OCI-LY1 (cell line): ENCODE measurements around the gene FCN1.

ENCODE experiments used
- H2AFZ ChIP-seq: fragments of 200-600 bp; sonication (generic), shearing (Covaris generic); 2 replicates; pipeline ENCODE4 v1.6.0; 2014; ENCODE audit warnings: antibody characterized with exemption, mild to moderate bottlenecking, low read length
- H3F3A ChIP-seq: fragments of 200-600 bp; sonication (generic), shearing (Covaris generic); 2 replicates; pipeline ENCODE4 v1.6.0; 2014; ENCODE audit warnings: mild to moderate bottlenecking, antibody characterized with exemption, low read length, moderate library complexity; ENCODE audit not compliant: insufficient read depth
- H3K27ac ChIP-seq: fragments of 200-600 bp; sonication (generic); 2 replicates; pipeline ENCODE4 v1.5.1; 2014; ENCODE audit warnings: low read length, mixed run types, mild to moderate bottlenecking, low read depth; ENCODE audit not compliant: poor library complexity, severe bottlenecking
- H3K27me3 ChIP-seq: fragments of 200-600 bp; sonication (generic); 2 replicates; pipeline ENCODE4 v1.6.0; 2014; ENCODE audit warnings: antibody characterized with exemption, mild to moderate bottlenecking, low read length, moderate library complexity; ENCODE audit not compliant: insufficient read depth
- H3K36me3 ChIP-seq: fragments of 200-600 bp; sonication (generic); 2 replicates; pipeline ENCODE4 v1.6.1; 2014; ENCODE audit warnings: mild to moderate bottlenecking, antibody characterized with exemption, low read length, moderate library complexity, mixed read lengths; ENCODE audit not compliant: insufficient read depth
- H3K4me1 ChIP-seq: fragments of 200-600 bp; sonication (generic); 2 replicates; pipeline ENCODE4 v1.5.1; 2014; ENCODE audit warnings: mild to moderate bottlenecking, low read length, moderate library complexity; ENCODE audit not compliant: insufficient read depth, severe bottlenecking
- H3K4me2 ChIP-seq: fragments of 200-600 bp; sonication (generic), shearing (Covaris generic); 2 replicates; pipeline ENCODE4 v1.6.1; 2014; ENCODE audit warnings: low read length
- H3K4me3 ChIP-seq: fragments of 200-600 bp; sonication (generic); 2 replicates; pipeline ENCODE4 v1.5.1; 2014; ENCODE audit warnings: low read length, low read depth, mild to moderate bottlenecking, mixed read lengths; ENCODE audit not compliant: poor library complexity, severe bottlenecking
- H3K79me2 ChIP-seq: fragments of 200-600 bp; shearing (Covaris generic); 2 replicates; pipeline ENCODE4 v1.6.1; 2016; ENCODE audit warnings: mixed run types, low read length, mixed read lengths; ENCODE audit not compliant: insufficient read depth
- H3K9ac ChIP-seq: fragments of 200-600 bp; sonication (generic), shearing (Covaris generic); 2 replicates; pipeline ENCODE4 v1.6.1; 2014; ENCODE audit warnings: mild to moderate bottlenecking, low read length, mixed read lengths
- H3K9me2 ChIP-seq: fragments of 200-600 bp; sonication (generic), shearing (Covaris generic); 2 replicates; pipeline ENCODE4 v1.6.1; 2014; ENCODE audit warnings: low read depth, mild to moderate bottlenecking, low read length, mixed read lengths
- H3K9me3 ChIP-seq: fragments of 200-600 bp; shearing (Covaris generic); 2 replicates; pipeline ENCODE4 v1.6.1; 2014; ENCODE audit warnings: low read length, mixed read lengths
- H4K20me1 ChIP-seq: fragments of 200-600 bp; sonication (generic), shearing (Covaris generic); 2 replicates; pipeline ENCODE4 v1.6.0; 2016; ENCODE audit warnings: mild to moderate bottlenecking, low read length; ENCODE audit not compliant: insufficient read depth
- CTCF ChIP-seq: fragments of 200-600 bp; sonication (generic), shearing (Covaris generic); IDR thresholded peaks from 2 replicates; pipeline ENCODE4 v1.5.1; 2017; ENCODE audit warnings: mild to moderate bottlenecking, antibody characterized with exemption, low read length, moderate library complexity, mixed read lengths
- EZH2 ChIP-seq: fragments of 200-600 bp; sonication (generic), shearing (Covaris generic); IDR thresholded peaks from 2 replicates; pipeline ENCODE4 v1.8.0; 2017; ENCODE audit warnings: borderline replicate concordance, mixed run types, mild to moderate bottlenecking, antibody characterized with exemption, low read length, moderate library complexity, mixed read lengths

The FCN1 gene

GRCh38 chr9:134914501-134914834, 3.2 kb downstream of the FCN1 start:
- no peak for TF ChIP-seq CTCF
- no peak for TF ChIP-seq EZH2
- Histone ChIP-seq H4K20me1 (no peaks in the 10 kb centered on the region), H3K4me2 (no peak overlapping the region)

GRCh38 chr9:134913713-134914500, 3.8 kb downstream of the FCN1 start:
- Histone ChIP-seq H3K4me3 (no peak overlapping the region), H3F3A (no peaks in the 10 kb centered on the region), H2AFZ (no peak overlapping the region), H3K9me3 (no peaks in the 10 kb centered on the region; the same call in 1 of the 2 replicates), H3K4me1 (peaks cover 14% of the 10 kb centered on the region), H3K9me2 (no peaks in the 10 kb centered on the region), H3K27ac (no peak overlapping the region), H3K4me2 (no peak overlapping the region), H3K36me3 (no peaks in the 10 kb centered on the region), H3K9ac (no peak overlapping the region), H3K27me3 (no peaks in the 10 kb centered on the region; the same call in none of the 2 replicates), H3K79me2 (no peaks in the 10 kb centered on the region), H4K20me1 (no peaks in the 10 kb centered on the region)
- TF ChIP-seq CTCF (no peak), EZH2 (no peak)

More at GRCh38 chr9:134914501-134914834, 3.2 kb downstream of the FCN1 start:
- H3K27ac ChIP-seq, result no peak overlapping the region
- no peak overlapping the region for H2AFZ ChIP-seq
- H3K9me2 ChIP-seq, result no peaks in the 10 kb centered on the region
- no peaks in the 10 kb centered on the region for H3F3A ChIP-seq
- peaks cover 4% of the 10 kb centered on the region; the same call in 1 of the 2 replicates for H3K36me3 ChIP-seq
- peaks cover 2% of the 10 kb centered on the region for H3K9me3 ChIP-seq
- H3K4me3 ChIP-seq, result no peak overlapping the region
- peaks cover 9% of the 10 kb centered on the region for H3K4me1 ChIP-seq
- H3K79me2 ChIP-seq, result no peaks in the 10 kb centered on the region
- no peaks in the 10 kb centered on the region; the same call in none of the 2 replicates for H3K27me3 ChIP-seq
- H3K9ac ChIP-seq, result no peak overlapping the region

- H3K9ac ChIP-seq, result no peak overlapping the region
- H2AFZ ChIP-seq, result no peak overlapping the region
- no peaks in the 10 kb centered on the region for H3K9me3 ChIP-seq
- no peaks in the 10 kb centered on the region for H3K9me2 ChIP-seq
- H3K79me2 ChIP-seq, result no peaks in the 10 kb centered on the region
- no peaks in the 10 kb centered on the region for H4K20me1 ChIP-seq
- no peaks in the 10 kb centered on the region for H3K36me3 ChIP-seq
- no peak overlapping the region for H3K4me2 ChIP-seq
- peaks cover 16% of the 10 kb centered on the region for H3K4me1 ChIP-seq
- H3K4me3 ChIP-seq, result no peak overlapping the region
- no peaks in the 10 kb centered on the region for H3F3A ChIP-seq
- H3K27me3 ChIP-seq, result no peaks in the 10 kb centered on the region; the same call in none of the 2 replicates
- no peak for TF ChIP-seq EZH2
- no peak for TF ChIP-seq CTCF
- no peak overlapping the region for H3K27ac ChIP-seq
Measured at GRCh38 chr9:134913041-134913712, 4.5 kb downstream of the FCN1 start.
